T-cell (primary cell): ENCODE data around the gene JUP. TPM values are rescaled to one million over a fixed set of nuclear protein-coding genes. Genes with fewer than 3 reads are reported as not detected.

ENCODE experiments used
- ATAC-seq, 4 experiments: fragments of 200-7000 bp in 3 of 4; fragments of 150-1000 bp in 1 of 4; cut with Tn5 transposase; replicated peaks in 1 of 4; 1 replicate in 3 of 4; 2 replicates in 1 of 4; pipeline ENCODE4 v1.10.0; 2021; ENCODE audit warnings: moderate library complexity in 3 of 4, mild to moderate bottlenecking in 2 of 4, moderate number of reproducible peaks in 1 of 4
- CTCF ChIA-PET, 2 donors: fragments of 300-600 bp; sonication (Branson Sonifier 250); formaldehyde crosslinking; loops; one replicate each; lab custom pipeline; 2022; ENCODE audit warnings: antibody characterized with exemption in 2 of 2; lab: Charles Lee
- POLR2A ChIA-PET, 2 donors: fragments of 300-600 bp; sonication (Branson Sonifier 250); formaldehyde crosslinking; loops; one replicate each; lab custom pipeline; 2022; ENCODE audit warnings: antibody characterized with exemption in 2 of 2; lab: Charles Lee
- DNase-seq, 35 experiments: peaks; one replicate each; pipeline versions ENCODE4 v3.0.0 to v3.0.0-alpha.2; 2013 to 2023
- H3K27ac ChIP-seq: one replicate; pipeline ENCODE4 v1.5.1; 2013; ENCODE audit warnings: low read length
- H3K27me3 ChIP-seq, 2 experiments: replicated peaks in 1 of 2; 1 replicate in 1 of 2; 2 replicates in 1 of 2; pipeline versions ENCODE4 v1.6.1 to v1.7.0; 2013; ENCODE audit warnings: low read length in 1 of 2, mixed read lengths in 1 of 2; ENCODE audit not compliant: control insufficient read depth in 2 of 2, insufficient read depth in 2 of 2; ENCODE audit errors: extremely low read depth in 1 of 2
- H3K36me3 ChIP-seq, 2 donors: 1 replicate in 1 of 2; 2 replicates in 1 of 2; pipeline versions ENCODE4 v1.6.1 to v1.7.0; 2013; ENCODE audit warnings: low read length in 1 of 2; ENCODE audit not compliant: control insufficient read depth in 2 of 2, insufficient read depth in 1 of 2; ENCODE audit errors: extremely low read depth in 1 of 2
- H3K4me1 ChIP-seq, 2 experiments: 1 replicate in 1 of 2; 2 replicates in 1 of 2; pipeline versions ENCODE4 v1.6.1 to v1.7.0; 2013; ENCODE audit warnings: low read length in 2 of 2, mixed read lengths in 1 of 2; ENCODE audit not compliant: insufficient read depth in 2 of 2, control insufficient read depth in 1 of 2; ENCODE audit errors: extremely low read depth in 1 of 2
- H3K4me3 ChIP-seq, 2 donors: 1 replicate in 1 of 2; 2 replicates in 1 of 2; pipeline versions ENCODE4 v1.5.1 to v1.7.0; 2013; ENCODE audit warnings: mild to moderate bottlenecking in 2 of 2, low read length in 1 of 2, moderate library complexity in 1 of 2; ENCODE audit not compliant: control insufficient read depth in 1 of 2; ENCODE audit errors: extremely low read depth in 1 of 2
- H3K9me3 ChIP-seq: 2 replicates; pipeline ENCODE4 v1.7.0; 2013
- H3K27ac Mint-ChIP-seq, 2 donors: one replicate each; pipeline ENCODE4 v1.8.0; 2020 to 2021; ENCODE audit warnings: mild to moderate bottlenecking in 2 of 2, mixed read lengths in 2 of 2
- H3K27me3 Mint-ChIP-seq, 2 donors: one replicate each; pipeline ENCODE4 v1.8.0; 2021 to 2022; ENCODE audit warnings: mixed read lengths in 2 of 2
- H3K36me3 Mint-ChIP-seq: one replicate; pipeline ENCODE4 v1.8.0; 2021; ENCODE audit warnings: mixed read lengths
- H3K4me1 Mint-ChIP-seq, 3 donors: one replicate each; pipeline ENCODE4 v1.8.0; 2020 to 2022; ENCODE audit warnings: mixed read lengths in 3 of 3, mild to moderate bottlenecking in 1 of 3
- H3K4me3 Mint-ChIP-seq, 3 donors: one replicate each; pipeline ENCODE4 v1.8.0; 2020 to 2022; ENCODE audit warnings: mild to moderate bottlenecking in 3 of 3, mixed read lengths in 3 of 3, moderate library complexity in 3 of 3
- H3K9me3 Mint-ChIP-seq, 3 donors: one replicate each; pipeline ENCODE4 v1.8.0; 2020 to 2022; ENCODE audit warnings: mixed read lengths in 3 of 3
- WGBS: methylation state at CpG from one replicate; pipeline ENCODE4 v1.1.5; 2013; ENCODE audit warnings: missing lambda C conversion rate; ENCODE audit not compliant: insufficient coverage; 5-methylcytosine and 5-hydroxymethylcytosine counted together
- total RNA-seq, 35 experiments: library from RNA in 6 of 35; stranded (reverse) in 6 of 35; fragments of 120-200 nt in 1 of 35; gene quantifications; one replicate each; pipeline versions ENCODE4 v1.2.1 to v1.2.4 and lab custom pipeline; 2013 to 2026

Gene JUP
- total RNA-seq, 5 donors from 2014 or later (not counting 1 experiment from before 2014, with no cell fraction given): 1.1 to 4.8 (median 3.4) TPM

DNA sequence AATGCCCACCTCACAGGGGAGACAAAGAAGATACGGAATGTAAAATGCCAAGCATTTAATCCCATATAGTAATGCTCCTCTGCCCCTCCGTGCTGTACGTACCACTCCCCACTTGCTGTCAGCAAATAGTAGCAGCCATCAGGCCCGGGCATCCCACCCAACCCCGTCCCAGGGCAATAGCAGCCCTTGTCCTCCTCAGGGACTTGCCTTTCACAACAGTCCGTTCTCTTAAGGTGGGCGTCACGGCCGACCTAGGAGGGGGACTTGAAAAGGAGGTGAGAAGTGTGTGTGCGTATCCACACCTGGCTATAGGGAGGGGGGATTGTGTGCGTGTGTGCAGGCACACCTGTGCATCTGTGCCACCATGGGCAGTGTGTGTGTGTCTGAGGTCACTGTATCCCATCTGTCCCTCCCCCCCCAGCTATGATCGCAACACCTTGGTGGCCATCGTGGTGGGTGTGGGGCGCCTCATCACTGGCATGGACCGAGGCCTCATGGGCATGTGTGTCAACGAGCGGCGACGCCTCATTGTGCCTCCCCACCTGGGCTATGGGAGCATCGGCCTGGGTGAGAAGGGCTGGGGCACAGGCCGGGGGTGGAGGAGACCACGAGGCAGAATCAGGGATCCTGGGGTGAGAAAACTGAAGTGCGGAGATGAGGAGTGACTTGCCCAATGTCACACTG, 30.3 kb upstream of the JUP start:
- ATAC-seq (no peak), DNase-seq (no peak)
- Histone ChIP-seq H3K4me1 (peaks cover 0 to 12% of the 10 kb centered on the region in 2 experiments), H3K27me3 (peaks cover 0 to 30% of the 10 kb centered on the region in 2 experiments), H3K27ac (no peak overlapping the region), H3K4me3 (no peak overlapping the region), H3K9me3 (no peaks in the 10 kb centered on the region), H3K36me3 (no peaks in the 10 kb centered on the region)
- H3K27me3 Mint-ChIP-seq: peaks cover 0 to 2% of the 10 kb centered on the region in 2 donors
- H3K9me3 Mint-ChIP-seq: no peaks in the 10 kb centered on the region
- no peak overlapping the region for H3K4me3 Mint-ChIP-seq
- ChIA-PET CTCF (interaction anchor here in 1 of 2 donors (0.6 kb wide), 1 partner anchor 68 kb away, joined by 3 read pairs; no protein-coding TSS in a partner anchor), POLR2A (no interaction called here)
- peaks cover 7 to 12% (median 10%) of the 10 kb centered on the region in 3 donors for H3K4me1 Mint-ChIP-seq
- H3K36me3 Mint-ChIP-seq: no peaks in the 10 kb centered on the region
- 89% methylated on average over 16 of the region's 23 CpGs for WGBS
- no peak overlapping the region for H3K27ac Mint-ChIP-seq

- Histone ChIP-seq H3K4me1 (peaks cover 0 to 33% of the 10 kb centered on the region in 2 experiments), H3K36me3 (no peaks in the 10 kb centered on the region), H3K27ac (no peak overlapping the region), H3K4me3 (no peak overlapping the region), H3K27me3 (peaks cover 0 to 37% of the 10 kb centered on the region in 2 experiments), H3K9me3 (no peaks in the 10 kb centered on the region)
- H3K27ac Mint-ChIP-seq: no peak overlapping the region
- 86% methylated on average over 1 of the region's 1 CpG for WGBS
- peak overlapping the region in 2 of 3 donors; percentile 56 to 96 for H3K4me3 Mint-ChIP-seq
- DNase-seq: no peak
- no peaks in the 10 kb centered on the region for H3K27me3 Mint-ChIP-seq
- H3K36me3 Mint-ChIP-seq: peaks cover 3% of the 10 kb centered on the region
- CTCF ChIA-PET: no interaction called here
- POLR2A ChIA-PET: no interaction called here
- H3K4me1 Mint-ChIP-seq: peaks cover 20 to 28% (median 25%) of the 10 kb centered on the region in 3 donors
- no peak for ATAC-seq
- H3K9me3 Mint-ChIP-seq: no peaks in the 10 kb centered on the region
These were observed 27.7 kb upstream of the JUP start for GRCh38 chr17:41814195-41814594.

DNA sequence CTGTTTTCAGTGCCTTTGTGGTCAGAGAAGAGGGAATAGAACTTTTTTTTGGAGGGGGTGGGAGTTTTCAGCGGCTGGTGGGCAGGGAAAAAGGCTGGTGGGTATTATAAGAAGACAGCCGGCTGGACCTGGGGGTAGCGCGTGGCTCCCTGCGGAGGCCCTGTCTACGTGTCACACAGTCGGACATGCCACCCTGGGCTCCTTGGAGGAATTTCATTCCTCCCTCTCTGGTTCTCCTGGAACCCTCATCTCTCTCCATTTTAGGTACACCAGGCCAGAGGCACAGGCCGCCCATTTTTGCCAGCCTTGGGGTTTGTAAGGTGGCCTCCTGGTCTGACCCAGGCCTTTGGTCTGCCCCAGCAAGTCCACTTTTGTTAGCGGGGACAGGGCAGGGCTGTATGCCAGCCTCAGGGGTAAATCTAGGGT, 27.2 kb upstream of the JUP start:
- 94% methylated on average over 3 of the region's 9 CpGs for WGBS
- H3K36me3 Mint-ChIP-seq: peaks cover 3% of the 10 kb centered on the region
- no peaks in the 10 kb centered on the region for H3K27me3 Mint-ChIP-seq
- DNase-seq: no peak
- no peak overlapping the region for H3K27ac Mint-ChIP-seq
- Histone ChIP-seq H3K9me3 (no peaks in the 10 kb centered on the region), H3K27me3 (peaks cover 0 to 33% of the 10 kb centered on the region in 2 experiments), H3K4me3 (no peak overlapping the region), H3K27ac (no peak overlapping the region), H3K4me1 (peaks cover 0 to 33% of the 10 kb centered on the region in 2 experiments), H3K36me3 (no peaks in the 10 kb centered on the region)
- POLR2A ChIA-PET: no interaction called here
- peaks cover 20 to 28% (median 25%) of the 10 kb centered on the region in 3 donors for H3K4me1 Mint-ChIP-seq
- CTCF ChIA-PET: no interaction called here
- ATAC-seq: no peak
- peak overlapping the region; percentile 31 to 96 (median 59) for H3K4me3 Mint-ChIP-seq
- no peaks in the 10 kb centered on the region for H3K9me3 Mint-ChIP-seq

DNA sequence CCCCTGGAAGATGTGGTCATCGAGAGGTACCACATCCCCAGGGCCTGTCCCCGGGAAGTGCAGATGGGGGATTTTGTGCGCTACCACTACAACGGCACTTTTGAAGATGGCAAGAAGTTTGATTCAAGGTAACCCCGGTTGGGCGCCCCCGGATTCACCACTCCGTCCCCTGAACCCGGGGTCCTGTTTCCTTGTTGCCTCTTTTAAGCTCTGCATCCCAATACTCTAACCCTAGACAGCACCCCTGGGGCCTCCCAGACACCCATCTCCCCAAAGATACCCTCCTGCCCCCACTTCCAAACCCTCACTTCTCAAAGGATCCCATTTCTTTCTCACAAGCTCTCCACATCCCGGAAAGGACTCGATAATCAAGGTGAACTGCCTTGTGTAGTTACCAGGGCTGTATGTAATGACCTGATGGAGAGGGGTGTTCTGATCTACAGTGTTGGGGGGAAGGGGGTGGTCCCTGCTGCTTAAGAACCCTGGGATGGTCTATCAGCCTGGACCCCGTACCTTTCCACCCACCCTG, 26.7 kb upstream of the JUP start:
- no peak for DNase-seq

DNA sequence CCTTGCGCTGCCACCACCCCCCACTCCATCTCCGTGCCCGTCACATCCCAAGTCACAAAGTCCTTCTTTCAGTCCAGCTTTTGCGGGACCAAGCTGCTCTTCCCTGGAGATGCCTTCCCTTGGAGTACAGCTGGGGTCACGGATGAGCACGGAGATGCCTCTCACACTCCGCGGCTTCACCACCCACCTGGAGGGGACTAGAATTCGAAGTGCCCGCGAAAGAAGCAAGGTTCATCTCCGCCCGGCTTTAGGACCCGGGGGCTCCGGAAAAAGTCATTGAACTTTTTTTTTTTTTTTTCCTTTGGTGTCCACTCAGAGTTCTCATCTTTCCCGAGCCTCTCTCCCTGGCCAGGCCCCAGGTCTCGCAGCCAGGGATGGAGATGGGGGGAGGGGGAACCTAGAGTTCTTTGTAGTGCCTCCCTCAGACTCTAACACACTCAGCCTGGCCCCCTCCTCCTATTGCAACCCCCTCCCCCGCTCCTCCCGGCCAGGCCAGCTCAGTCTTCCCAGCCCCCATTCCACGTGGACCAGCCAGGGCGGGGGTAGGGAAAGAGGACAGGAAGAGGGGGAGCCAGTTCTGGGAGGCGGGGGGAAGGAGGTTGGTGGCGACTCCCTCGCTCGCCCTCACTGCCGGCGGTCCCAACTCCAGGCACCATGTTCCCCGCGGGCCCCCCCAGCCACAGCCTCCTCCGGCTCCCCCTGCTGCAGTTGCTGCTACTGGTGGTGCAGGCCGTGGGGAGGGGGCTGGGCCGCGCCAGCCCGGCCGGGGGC, 26.1 kb upstream of the JUP start, which contains the start of gene FKBP10:
Gene FKBP10, plus strand, starts transcription at position 624 of the 771 bp plus-strand sequence. Its CDS starts 31 bp downstream, at position 655.
- no peaks in the 10 kb centered on the region for H3K36me3 ChIP-seq
- H3K9me3 ChIP-seq: no peaks in the 10 kb centered on the region
- H3K27me3 ChIP-seq: peaks cover 0 to 30% of the 10 kb centered on the region in 2 experiments
- peaks cover 0 to 33% of the 10 kb centered on the region in 2 experiments for H3K4me1 ChIP-seq
- H3K4me1 Mint-ChIP-seq: peaks cover 20 to 28% (median 25%) of the 10 kb centered on the region in 3 donors
- H3K4me3 Mint-ChIP-seq: peak within 1 kb of the TSS; percentile 84 to 96 (median 90)
- peak; percentile 4 to 20 (median 8) for ATAC-seq
- ChIA-PET POLR2A (interaction anchor here in 1 of 2 donors (0.6 to 1.0 kb wide), 2 partner anchors 9 to 124 kb away, joined by 3 to 7 read pairs; no protein-coding TSS in a partner anchor), CTCF (interaction anchor here in 1 of 2 donors (0.7 to 2.1 kb wide), 3 partner anchors 8 to 26 kb away, joined by 3 to 6 read pairs (median 3); partner anchors contain the start of gene JUP)
- H3K9me3 Mint-ChIP-seq: no peaks in the 10 kb centered on the region
- peak within 1 kb of the TSS; percentile 22 to 57 for H3K27ac Mint-ChIP-seq
- DNase-seq: peak in 26 of 35 experiments; percentile 8 to 56 (median 37)
- peak within 1 kb of the TSS; percentile 64 to 75 for H3K4me3 ChIP-seq
- H3K27me3 Mint-ChIP-seq: no peaks in the 10 kb centered on the region
- no peak within 1 kb of the TSS for H3K27ac ChIP-seq
- 3% methylated on average over 17 of the region's 35 CpGs for WGBS
- peaks cover 3% of the 10 kb centered on the region for H3K36me3 Mint-ChIP-seq

More for the DNA sequence above, 26.7 kb upstream of the JUP start:
- no peaks in the 10 kb centered on the region for H3K36me3 ChIP-seq
- H3K9me3 ChIP-seq: no peaks in the 10 kb centered on the region
- Mint-ChIP-seq H3K36me3 (peaks cover 3% of the 10 kb centered on the region), H3K27ac (no peak overlapping the region), H3K9me3 (no peaks in the 10 kb centered on the region), H3K27me3 (no peaks in the 10 kb centered on the region), H3K4me3 (peak overlapping the region; percentile 59 to 96 (median 70)), H3K4me1 (peaks cover 20 to 28% (median 25%) of the 10 kb centered on the region in 3 donors)
- no peak overlapping the region for H3K4me3 ChIP-seq
- H3K4me1 ChIP-seq: peaks cover 0 to 33% of the 10 kb centered on the region in 2 experiments
- no peak overlapping the region for H3K27ac ChIP-seq
- H3K27me3 ChIP-seq: peaks cover 0 to 33% of the 10 kb centered on the region in 2 experiments
- ATAC-seq: no peak
- 59% methylated on average over 6 of the region's 12 CpGs for WGBS
- CTCF ChIA-PET: interaction anchor here in 1 of 2 donors (2.1 kb wide), 1 partner anchor 27 kb away, joined by 6 read pairs; the partner anchor contains the start of gene JUP
- POLR2A ChIA-PET: interaction anchor here in 1 of 2 donors (0.6 to 1.0 kb wide), 2 partner anchors 9 to 125 kb away, joined by 3 to 7 read pairs; no protein-coding TSS in a partner anchor
